ENCODE data around the gene LRRC72. TPM values are rescaled to one million over a fixed set of nuclear protein-coding genes. Genes with fewer than 3 reads are reported as not detected.

The LRRC72 gene
- total and polyA plus RNA-seq, 2 experiments from 2014 or later = not detected

DNA sequence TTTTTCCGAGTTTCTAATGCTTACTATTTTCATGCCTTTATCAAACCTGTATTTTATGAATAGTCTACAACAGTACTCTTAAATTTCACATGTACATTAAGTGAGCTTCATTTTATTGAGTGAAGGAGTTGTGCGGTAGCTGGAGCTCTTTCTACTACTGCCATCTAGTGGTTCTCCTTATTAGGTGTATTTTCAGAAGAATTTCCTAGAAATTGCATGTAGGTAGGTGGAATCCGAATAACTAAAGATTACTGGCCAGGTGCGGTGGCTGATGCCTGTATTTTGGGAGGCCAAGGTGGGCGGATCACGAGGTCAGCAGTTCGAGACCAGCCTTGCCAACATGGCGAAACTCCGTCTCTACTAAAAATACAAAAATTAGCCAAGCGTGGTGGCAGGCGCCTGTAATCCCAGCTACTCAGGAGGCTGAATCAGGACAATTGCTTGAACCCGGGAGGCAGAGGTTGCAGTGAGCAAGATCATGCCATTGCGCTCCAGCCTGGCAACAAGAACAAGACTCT is 38.3 kb downstream of the LRRC72 start:
- H3K4me1 Mint-ChIP-seq = 0 out of 3 replicates have a peak, but pooled peaks cover 4% of the 10 kb centered on the region
- Histone ChIP-seq H3K27me3 (ENCODE audit: insufficient read depth) (no peaks in the 10 kb centered on the region), H3K79me2 (replicated peaks; ENCODE audit: insufficient read depth) (no peaks in the 10 kb centered on the region), H2AFZ (no peak overlapping the region), H4K20me1 (replicated peaks; ENCODE audit: insufficient read depth) (no peaks in the 10 kb centered on the region), H3K27ac (ENCODE audit: low read depth) (no peak overlapping the region), H3F3A (replicated peaks; ENCODE audit: low read depth) (no peaks in the 10 kb centered on the region), H3K9me2 (ENCODE audit: insufficient read depth) (no peaks in the 10 kb centered on the region), H3K4me2 (no peak overlapping the region), H3K36me3 (ENCODE audit: insufficient read depth) (no peaks in the 10 kb centered on the region), H3K4me3 (no peak overlapping the region), H3K4me1 (ENCODE audit: insufficient read depth) (no peaks in the 10 kb centered on the region)
- no peaks in the 10 kb centered on the region for H3K9me3 Mint-ChIP-seq
- no peak overlapping the region for H3K4me3 Mint-ChIP-seq
- DNase-seq (ENCODE audit: low spot score) (peak; percentile 87), ATAC-seq (peak; percentile 77)
- no peaks in the 10 kb centered on the region for H3K36me3 Mint-ChIP-seq (ENCODE audit: low read depth)
- no peak overlapping the region for H3K27ac Mint-ChIP-seq
- H3K27me3 Mint-ChIP-seq (ENCODE audit: insufficient read depth, low read depth, poor library complexity) = no peaks in the 10 kb centered on the region
- TF ChIP-seq ZNF331 (CRISPR knock-in tag; IDR thresholded peaks at IDR 0.05; ENCODE audit: low read depth) = peak; percentile 41; the same call in 1 of the 2 replicates
- TF ChIP-seq, protein P1, sequence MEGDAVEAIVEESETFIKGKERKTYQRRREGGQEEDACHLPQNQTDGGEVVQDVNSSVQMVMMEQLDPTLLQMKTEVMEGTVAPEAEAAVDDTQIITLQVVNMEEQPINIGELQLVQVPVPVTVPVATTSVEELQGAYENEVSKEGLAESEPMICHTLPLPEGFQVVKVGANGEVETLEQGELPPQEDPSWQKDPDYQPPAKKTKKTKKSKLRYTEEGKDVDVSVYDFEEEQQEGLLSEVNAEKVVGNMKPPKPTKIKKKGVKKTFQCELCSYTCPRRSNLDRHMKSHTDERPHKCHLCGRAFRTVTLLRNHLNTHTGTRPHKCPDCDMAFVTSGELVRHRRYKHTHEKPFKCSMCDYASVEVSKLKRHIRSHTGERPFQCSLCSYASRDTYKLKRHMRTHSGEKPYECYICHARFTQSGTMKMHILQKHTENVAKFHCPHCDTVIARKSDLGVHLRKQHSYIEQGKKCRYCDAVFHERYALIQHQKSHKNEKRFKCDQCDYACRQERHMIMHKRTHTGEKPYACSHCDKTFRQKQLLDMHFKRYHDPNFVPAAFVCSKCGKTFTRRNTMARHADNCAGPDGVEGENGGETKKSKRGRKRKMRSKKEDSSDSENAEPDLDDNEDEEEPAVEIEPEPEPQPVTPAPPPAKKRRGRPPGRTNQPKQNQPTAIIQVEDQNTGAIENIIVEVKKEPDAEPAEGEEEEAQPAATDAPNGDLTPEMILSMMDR (conservative IDR thresholded peaks at IDR 0.05; ENCODE audit: low read depth in 2 of 2) = peak; percentile 80 to 89
- no peak for TF ChIP-seq STAT1 (IDR thresholded peaks at IDR 0.05; ENCODE audit: unreplicated experiment)
- no peak for TF ChIP-seq ETS1 (IDR thresholded peaks at IDR 0.05)
- peak; percentile 88 for TF ChIP-seq ZNF114 (CRISPR knock-in tag; IDR thresholded peaks at IDR 0.05)
- TF ChIP-seq, protein P2, sequence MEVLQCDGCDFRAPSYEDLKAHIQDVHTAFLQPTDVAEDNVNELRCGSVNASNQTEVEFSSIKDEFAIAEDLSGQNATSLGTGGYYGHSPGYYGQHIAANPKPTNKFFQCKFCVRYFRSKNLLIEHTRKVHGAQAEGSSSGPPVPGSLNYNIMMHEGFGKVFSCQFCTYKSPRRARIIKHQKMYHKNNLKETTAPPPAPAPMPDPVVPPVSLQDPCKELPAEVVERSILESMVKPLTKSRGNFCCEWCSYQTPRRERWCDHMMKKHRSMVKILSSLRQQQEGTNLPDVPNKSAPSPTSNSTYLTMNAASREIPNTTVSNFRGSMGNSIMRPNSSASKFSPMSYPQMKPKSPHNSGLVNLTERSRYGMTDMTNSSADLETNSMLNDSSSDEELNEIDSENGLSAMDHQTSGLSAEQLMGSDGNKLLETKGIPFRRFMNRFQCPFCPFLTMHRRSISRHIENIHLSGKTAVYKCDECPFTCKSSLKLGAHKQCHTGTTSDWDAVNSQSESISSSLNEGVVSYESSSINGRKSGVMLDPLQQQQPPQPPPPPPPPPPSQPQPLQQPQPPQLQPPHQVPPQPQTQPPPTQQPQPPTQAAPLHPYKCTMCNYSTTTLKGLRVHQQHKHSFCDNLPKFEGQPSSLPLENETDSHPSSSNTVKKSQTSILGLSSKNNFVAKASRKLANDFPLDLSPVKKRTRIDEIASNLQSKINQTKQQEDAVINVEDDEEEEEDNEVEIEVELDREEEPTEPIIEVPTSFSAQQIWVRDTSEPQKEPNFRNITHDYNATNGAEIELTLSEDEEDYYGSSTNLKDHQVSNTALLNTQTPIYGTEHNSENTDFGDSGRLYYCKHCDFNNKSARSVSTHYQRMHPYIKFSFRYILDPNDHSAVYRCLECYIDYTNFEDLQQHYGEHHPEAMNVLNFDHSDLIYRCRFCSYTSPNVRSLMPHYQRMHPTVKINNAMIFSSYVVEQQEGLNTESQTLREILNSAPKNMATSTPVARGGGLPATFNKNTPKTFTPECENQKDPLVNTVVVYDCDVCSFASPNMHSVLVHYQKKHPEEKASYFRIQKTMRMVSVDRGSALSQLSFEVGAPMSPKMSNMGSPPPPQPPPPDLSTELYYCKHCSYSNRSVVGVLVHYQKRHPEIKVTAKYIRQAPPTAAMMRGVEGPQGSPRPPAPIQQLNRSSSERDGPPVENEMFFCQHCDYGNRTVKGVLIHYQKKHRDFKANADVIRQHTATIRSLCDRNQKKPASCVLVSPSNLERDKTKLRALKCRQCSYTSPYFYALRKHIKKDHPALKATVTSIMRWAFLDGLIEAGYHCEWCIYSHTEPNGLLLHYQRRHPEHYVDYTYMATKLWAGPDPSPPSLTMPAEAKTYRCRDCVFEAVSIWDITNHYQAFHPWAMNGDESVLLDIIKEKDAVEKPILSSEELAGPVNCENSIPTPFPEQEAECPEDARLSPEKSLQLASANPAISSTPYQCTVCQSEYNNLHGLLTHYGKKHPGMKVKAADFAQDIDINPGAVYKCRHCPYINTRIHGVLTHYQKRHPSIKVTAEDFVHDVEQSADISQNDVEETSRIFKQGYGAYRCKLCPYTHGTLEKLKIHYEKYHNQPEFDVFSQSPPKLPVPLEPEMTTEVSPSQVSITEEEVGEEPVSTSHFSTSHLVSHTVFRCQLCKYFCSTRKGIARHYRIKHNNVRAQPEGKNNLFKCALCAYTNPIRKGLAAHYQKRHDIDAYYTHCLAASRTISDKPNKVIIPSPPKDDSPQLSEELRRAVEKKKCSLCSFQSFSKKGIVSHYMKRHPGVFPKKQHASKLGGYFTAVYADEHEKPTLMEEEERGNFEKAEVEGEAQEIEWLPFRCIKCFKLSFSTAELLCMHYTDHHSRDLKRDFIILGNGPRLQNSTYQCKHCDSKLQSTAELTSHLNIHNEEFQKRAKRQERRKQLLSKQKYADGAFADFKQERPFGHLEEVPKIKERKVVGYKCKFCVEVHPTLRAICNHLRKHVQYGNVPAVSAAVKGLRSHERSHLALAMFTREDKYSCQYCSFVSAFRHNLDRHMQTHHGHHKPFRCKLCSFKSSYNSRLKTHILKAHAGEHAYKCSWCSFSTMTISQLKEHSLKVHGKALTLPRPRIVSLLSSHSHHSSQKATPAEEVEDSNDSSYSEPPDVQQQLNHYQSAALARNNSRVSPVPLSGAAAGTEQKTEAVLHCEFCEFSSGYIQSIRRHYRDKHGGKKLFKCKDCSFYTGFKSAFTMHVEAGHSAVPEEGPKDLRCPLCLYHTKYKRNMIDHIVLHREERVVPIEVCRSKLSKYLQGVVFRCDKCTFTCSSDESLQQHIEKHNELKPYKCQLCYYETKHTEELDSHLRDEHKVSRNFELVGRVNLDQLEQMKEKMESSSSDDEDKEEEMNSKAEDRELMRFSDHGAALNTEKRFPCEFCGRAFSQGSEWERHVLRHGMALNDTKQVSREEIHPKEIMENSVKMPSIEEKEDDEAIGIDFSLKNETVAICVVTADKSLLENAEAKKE (CRISPR knock-in tag; IDR thresholded peaks at IDR 0.05) = 0 out of 2 replicates have a peak, but pooled peaks have one; percentile 12
- 0 out of 2 replicates have a peak, but pooled peaks have one; percentile 37 for TF ChIP-seq CREB1 (CRISPR knock-in tag; IDR thresholded peaks at IDR 0.05; ENCODE audit: low read depth)
